Activated CD8-positive, alpha-beta memory T cell treated with anti-CD3 and anti-CD28 coated beads for 36 hours (primary cell): ENCODE measurements around the gene ADAMTS4. TPM values are rescaled to one million over a fixed set of nuclear protein-coding genes. Genes with fewer than 3 reads are reported as not detected.

Experiments
- CTCF ChIA-PET: fragments of 350-600 bp; sonication (Branson Sonifier 250); formaldehyde crosslinking; loops from one replicate; lab custom pipeline; 2021; ENCODE audit warnings: antibody characterized with exemption; lab: Charles Lee
- POLR2A ChIA-PET: fragments of 350-600 bp; sonication (Branson Sonifier 250); formaldehyde crosslinking; loops from one replicate; lab custom pipeline; 2021; ENCODE audit warnings: antibody characterized with exemption; lab: Charles Lee
- total RNA-seq, 2 experiments: library from RNA; stranded (reverse); gene quantifications; one replicate each; pipeline ENCODE4 v1.2.3, GENCODE V29; 2021

The ADAMTS4 gene
- total RNA-seq, 2 experiments from 2014 or later, result 0.27 to 0.69 TPM

DNA sequence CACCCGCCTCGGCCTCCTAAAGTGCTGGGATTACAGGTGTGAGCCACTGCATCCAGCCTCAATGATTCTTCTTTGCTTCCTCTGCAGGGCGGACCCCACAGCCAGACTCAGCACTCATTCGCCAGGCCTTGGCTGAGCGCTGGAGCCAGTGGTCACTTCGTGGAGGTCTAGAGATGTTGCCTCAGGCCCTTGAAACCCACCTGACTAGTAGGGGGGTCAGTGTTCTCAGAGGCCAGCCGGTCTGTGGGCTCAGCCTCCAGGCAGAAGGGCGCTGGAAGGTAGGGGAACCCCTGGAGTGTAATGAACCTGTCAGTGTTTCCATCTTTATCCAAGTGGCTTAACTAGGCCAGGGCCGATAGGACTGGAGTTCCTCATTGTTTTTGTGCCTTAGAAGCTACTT is 29.9 kb downstream of the ADAMTS4 start:
- CTCF ChIA-PET, result interaction anchor here (0.6 to 1.4 kb wide), 3 partner anchors 10 to 72 kb away, joined by 3 to 5 read pairs (median 4); partner anchors contain the start of genes UFC1 and USP21

DNA sequence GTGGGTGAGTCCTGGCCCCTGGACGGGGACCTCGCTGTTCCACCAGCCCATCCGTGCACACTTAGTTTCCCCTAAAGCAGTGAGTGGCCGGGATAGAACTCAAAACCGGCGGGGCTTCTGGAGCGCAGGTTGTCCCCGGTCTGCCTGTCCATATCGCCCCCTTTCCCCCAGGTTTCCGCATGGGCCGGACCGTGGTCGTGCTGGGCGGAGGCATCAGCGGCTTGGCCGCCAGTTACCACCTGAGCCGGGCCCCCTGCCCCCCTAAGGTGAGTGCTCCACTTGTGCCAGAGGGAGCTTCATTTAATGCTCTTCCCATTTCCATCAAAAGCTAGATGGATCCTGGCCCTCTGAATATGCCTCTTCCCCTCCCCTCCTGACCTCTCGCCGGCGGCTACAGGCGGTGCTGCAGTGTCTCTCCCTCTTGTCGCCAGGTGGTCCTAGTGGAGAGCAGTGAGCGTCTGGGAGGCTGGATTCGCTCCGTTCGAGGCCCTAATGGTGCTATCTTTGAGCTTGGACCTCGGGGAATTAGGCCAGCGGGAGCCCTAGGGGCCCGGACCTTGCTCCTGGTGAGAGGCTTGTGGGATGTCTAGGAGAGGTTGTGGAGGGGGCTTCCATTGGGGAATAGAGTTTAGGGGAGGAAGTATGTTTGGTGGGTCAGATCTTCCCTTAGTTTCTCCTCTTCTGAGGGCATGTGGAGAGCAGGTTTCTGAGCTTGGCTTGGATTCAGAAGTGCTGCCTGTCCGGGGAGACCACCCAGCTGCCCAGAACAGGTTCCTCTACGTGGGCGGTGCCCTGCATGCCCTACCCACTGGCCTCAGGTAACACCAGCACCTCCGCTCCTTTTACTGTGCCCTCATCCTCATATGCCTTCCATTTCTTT is 31.9 kb downstream of the ADAMTS4 start:
- ChIA-PET CTCF (interaction anchor here (0.6 to 2.7 kb wide), 15 partner anchors 9 to 273 kb away, joined by 3 to 16 read pairs (median 5); partner anchors contain the start of genes B4GALT3, DEDD, NDUFS2 and NIT1), POLR2A (interaction anchor here (0.5 to 2.6 kb wide), 10 partner anchors 8 to 59 kb away, joined by 3 to 21 read pairs (median 4); partner anchors contain the start of genes NDUFS2, NIT1, PFDN2 and TOMM40L)

More for the DNA sequence above, 29.9 kb downstream of the ADAMTS4 start:
- POLR2A ChIA-PET, result no interaction called here

DNA sequence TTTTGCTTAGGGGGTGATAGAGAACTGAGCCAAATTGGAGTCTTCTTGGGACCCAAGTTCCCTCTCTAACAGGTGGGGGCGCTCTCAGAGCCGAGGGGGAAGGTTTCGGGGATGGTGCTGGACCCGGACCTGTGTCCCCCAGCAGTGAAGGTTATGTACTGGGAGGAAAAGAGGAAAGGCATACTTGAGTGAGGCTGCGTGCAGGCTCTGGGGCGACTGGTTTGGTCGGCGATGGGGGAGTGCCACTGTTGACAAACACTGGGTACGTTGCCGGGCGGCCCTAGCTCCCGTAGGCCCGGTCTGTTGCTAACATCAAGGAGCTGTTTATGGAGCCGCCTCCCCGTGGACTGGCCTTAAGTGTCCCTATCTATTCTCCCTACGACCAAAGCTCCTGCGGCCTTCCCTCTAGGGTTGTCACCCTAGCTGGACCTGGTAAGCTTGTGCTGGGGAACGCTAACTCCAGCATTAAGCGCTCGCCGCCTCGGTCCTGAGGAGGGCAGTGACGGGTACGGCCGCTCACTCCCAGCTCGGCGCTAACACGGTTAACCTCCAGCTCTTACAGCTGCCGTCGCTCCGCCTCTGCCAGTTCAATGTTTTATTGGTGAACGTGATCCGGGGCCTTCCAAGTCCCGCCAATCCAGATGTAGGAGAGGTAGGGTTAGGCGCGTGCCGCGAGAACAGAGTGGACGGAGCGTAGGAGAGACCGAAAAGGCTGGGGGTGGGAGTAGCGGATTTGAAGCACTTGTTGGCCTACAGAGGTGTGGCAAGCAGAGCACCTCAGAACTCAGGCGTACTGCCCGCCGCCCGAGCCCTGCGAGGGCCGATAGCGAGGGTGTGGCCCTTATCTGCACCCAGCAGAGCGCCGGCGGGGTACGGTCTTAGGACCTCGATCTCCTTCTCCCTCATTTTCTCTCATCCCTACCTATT is 32.8 kb downstream of the ADAMTS4 start, which contains the start of gene PPOX:
PPOX (plus strand) TSS at position 685 of the 927 bp plus-strand sequence. CDS start 422 bp downstream, outside the sequence.
- ChIA-PET POLR2A (interaction anchor here (0.5 to 2.6 kb wide), 10 partner anchors 8 to 443 kb away, joined by 3 to 21 read pairs (median 4); partner anchors contain the start of genes NDUFS2, NIT1, PFDN2 and TOMM40L), CTCF (interaction anchor here (1.1 to 2.7 kb wide), 13 partner anchors 8 to 216 kb away, joined by 3 to 16 read pairs (median 5); partner anchors contain the start of genes B4GALT3, DEDD, NIT1 and PFDN2)

DNA sequence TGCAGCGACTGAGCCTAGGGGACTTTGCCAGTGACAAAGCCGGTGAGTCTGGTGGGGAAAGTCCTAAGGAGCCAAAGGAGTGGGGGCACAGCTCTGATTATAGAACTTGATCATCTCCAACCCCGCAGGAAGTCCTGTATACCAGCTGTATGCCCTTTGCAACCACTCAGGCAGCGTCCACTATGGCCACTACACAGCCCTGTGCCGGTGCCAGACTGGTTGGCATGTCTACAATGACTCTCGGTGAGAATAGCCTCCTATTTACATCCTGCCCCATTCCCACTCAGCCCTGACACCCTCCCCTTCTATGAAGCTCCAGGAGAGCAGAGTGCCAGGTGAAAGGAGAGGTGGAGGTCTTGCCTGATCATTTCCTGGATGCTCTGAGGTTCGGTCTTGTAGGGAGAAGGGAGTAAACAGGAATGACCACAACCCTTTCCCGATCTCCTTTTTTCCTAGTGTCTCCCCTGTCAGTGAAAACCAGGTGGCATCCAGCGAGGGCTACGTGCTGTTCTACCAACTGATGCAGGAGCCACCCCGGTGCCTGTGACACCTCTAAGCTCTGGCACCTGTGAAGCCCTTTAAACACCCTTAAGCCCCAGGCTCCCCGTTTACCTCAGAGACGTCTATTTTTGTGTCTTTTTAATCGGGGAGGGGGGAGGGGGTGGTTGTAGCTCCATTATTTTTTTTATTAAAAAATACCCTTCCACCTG is 33.8 kb downstream of the ADAMTS4 start:
- ChIA-PET CTCF (interaction anchor here (1.1 to 2.7 kb wide), 11 partner anchors 8 to 217 kb away, joined by 3 to 16 read pairs (median 5); partner anchors contain the start of genes B4GALT3, DEDD, NIT1 and PFDN2), POLR2A (interaction anchor here (1.0 to 2.6 kb wide), 5 partner anchors 8 to 442 kb away, joined by 3 to 21 read pairs (median 4); partner anchors contain the start of genes NDUFS2, NIT1, PFDN2 and UFC1)

DNA sequence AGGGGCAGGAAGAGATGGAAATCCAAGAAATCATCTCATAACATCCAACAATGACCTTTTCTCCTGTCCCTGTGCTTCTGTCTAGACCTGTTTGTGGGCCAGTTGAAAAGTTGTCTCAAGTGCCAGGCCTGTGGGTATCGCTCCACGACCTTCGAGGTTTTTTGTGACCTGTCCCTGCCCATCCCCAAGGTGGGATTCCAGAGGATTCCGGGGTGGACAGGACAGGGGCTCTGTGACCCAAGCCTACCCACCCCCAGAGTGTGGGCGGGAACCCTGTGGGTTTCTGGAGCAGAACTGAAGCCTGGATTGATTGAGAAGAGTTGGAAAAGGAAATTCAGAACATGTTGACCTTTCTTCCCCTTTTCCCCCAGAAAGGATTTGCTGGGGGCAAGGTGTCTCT is 35.1 kb downstream of the ADAMTS4 start:
- POLR2A ChIA-PET, result no interaction called here
- CTCF ChIA-PET, result no interaction called here

DNA sequence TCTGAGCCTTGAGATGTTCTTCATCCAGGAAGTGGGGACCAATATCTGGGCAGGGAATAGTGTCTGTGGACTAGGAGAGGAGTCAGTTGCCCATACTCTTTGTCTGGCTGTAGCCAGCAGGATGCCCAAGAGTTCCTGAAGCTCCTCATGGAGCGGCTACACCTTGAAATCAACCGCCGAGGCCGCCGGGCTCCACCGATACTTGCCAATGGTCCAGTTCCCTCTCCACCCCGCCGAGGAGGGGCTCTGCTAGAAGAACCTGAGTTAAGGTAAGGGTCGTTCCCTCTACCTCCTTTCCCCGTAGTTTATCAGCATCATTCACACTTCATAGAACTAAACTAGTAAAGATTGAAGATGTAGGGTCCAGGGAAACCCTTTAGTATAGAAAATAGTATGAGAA is 36.0 kb downstream of the ADAMTS4 start:
- CTCF ChIA-PET, result interaction anchor here (1.7 kb wide), 1 partner anchor 9 kb away, joined by 4 read pairs; no protein-coding TSS in a partner anchor
- POLR2A ChIA-PET, result interaction anchor here (0.6 kb wide), 1 partner anchor 15 kb away, joined by 4 read pairs; no protein-coding TSS in a partner anchor

DNA sequence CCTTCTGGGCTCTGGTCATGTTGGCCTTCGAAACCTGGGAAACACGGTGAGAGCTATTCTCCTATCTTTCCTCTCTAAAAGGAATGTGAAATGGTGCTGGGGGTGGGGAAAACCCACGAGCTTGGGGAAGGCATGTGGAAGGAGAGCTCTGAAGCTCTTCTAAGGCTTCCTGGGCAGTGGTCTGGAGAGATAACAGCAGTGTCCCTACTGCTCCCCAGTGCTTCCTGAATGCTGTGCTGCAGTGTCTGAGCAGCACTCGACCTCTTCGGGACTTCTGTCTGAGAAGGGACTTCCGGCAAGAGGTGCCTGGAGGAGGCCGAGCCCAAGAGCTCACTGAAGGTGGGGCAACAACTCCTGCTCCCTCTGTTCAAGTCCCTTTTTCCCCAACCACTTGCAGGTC is 36.8 kb downstream of the ADAMTS4 start:
- ChIA-PET POLR2A (interaction anchor here (0.6 kb wide), 2 partner anchors 15 to 23 kb away, joined by 4 to 6 read pairs; no protein-coding TSS in a partner anchor), CTCF (interaction anchor here (1.7 kb wide), 1 partner anchor 10 kb away, joined by 4 read pairs; no protein-coding TSS in a partner anchor)

DNA sequence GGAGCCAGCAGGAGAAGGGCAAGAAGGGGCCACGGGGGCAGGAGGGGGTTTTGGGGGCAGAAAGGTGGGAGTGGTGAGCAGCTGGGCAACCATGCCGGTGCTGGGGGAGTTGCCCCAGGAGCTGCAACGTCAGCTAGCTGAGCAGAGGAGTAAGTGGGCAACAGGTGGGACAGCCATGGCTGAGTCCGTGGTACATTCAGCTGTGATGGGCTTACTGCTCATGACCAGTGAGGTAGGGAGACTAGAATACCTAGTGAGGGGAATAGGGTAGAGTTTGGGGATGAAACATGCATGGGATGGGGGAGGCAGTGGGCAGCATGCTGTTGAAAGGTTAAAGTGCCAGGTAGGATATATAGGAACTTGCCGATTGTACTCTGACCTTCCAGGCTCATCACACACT is 37.2 kb downstream of the ADAMTS4 start:
- ChIA-PET POLR2A (interaction anchor here (0.6 kb wide), 2 partner anchors 24 to 68 kb away, joined by 6 to 7 read pairs; no protein-coding TSS in a partner anchor), CTCF (interaction anchor here (1.7 kb wide), 1 partner anchor 10 kb away, joined by 4 read pairs; no protein-coding TSS in a partner anchor)

DNA sequence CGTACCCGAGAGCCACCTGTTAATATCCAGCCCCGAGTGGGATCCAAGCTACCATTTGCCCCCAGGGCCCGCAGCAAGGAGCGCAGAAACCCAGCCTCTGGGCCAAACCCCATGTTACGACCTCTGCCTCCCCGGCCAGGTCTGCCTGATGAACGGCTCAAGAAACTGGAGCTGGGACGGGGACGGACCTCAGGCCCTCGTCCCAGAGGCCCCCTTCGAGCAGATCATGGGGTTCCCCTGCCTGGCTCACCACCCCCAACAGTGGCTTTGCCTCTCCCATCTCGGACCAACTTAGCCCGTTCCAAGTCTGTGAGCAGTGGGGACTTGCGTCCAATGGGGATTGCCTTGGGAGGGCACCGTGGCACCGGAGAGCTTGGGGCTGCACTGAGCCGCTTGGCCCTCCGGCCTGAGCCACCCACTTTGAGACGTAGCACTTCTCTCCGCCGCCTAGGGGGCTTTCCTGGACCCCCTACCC is 38.1 kb downstream of the ADAMTS4 start:
- CTCF ChIA-PET, result interaction anchor here (0.6 kb wide), 1 partner anchor 223 kb away, joined by 3 read pairs; no protein-coding TSS in a partner anchor
- POLR2A ChIA-PET, result interaction anchor here (0.6 kb wide), 1 partner anchor 69 kb away, joined by 7 read pairs; no protein-coding TSS in a partner anchor

DNA sequence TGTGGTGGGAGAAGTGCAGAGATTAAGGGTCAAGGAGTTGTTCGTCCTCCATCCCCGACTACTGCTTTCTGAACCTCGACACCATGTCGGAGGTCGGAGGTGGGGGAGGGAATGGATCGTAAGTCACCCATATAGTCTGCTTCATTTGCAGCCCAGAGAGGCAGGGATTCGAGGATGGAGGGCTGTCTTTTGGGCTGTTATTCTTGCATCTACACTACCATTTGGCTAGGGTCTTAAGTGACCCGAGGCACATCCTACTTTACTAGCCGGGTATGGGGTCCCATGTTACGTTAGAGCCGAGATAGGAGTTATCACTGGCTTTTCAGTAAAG is 39.0 kb downstream of the ADAMTS4 start:
- POLR2A ChIA-PET, result no interaction called here
- CTCF ChIA-PET, result interaction anchor here (1.5 kb wide), 1 partner anchor 9 kb away, joined by 4 read pairs; no protein-coding TSS in a partner anchor

DNA sequence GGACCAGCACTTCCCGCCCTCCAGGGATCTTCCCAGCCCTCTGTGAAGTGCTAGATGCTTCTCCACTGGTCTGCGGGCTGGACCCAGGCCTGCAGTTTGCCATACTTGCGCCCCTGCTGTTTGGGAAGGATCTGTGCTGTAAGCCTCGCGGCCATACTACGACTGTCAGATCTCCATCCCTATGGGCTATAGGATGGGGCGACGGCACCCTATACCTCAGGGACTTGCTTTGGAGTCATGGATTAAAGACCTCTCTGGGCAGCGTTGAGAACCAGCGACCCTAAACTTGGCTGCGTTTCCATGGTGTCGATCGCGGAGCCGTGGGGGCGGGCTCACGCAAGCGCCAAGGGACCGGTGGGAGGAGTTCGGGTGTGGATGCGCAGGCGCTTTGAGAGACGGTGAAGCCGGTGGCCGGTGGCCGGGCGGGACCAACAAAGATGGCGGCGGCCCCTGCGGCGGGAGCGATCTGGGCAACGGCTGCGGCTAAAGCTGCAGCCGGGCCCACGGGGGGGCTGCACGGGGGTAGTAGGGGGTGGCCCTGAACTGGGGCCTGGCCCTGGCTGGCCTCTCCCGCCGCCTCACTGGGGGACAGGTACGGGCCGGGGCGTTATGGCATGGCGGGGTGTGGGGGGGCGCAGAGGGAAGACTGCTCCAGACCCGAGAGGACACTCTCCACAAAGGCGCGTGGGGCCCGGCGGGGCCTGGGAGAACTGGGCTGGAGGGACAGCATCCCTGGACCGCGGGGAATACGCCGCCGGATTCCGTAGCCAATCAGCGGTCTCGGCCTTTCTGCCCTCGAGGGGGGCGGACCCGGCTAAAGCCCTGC is 39.6 kb downstream of the ADAMTS4 start, which contains the start of gene USP21:
USP21 (plus strand) TSS at position 414 of the 826 bp plus-strand sequence. CDS start 1,141 bp downstream, outside the sequence.
- ChIA-PET CTCF (interaction anchor here (1.5 kb wide), 1 partner anchor 10 kb away, joined by 4 read pairs; no protein-coding TSS in a partner anchor), POLR2A (no interaction called here)

DNA sequence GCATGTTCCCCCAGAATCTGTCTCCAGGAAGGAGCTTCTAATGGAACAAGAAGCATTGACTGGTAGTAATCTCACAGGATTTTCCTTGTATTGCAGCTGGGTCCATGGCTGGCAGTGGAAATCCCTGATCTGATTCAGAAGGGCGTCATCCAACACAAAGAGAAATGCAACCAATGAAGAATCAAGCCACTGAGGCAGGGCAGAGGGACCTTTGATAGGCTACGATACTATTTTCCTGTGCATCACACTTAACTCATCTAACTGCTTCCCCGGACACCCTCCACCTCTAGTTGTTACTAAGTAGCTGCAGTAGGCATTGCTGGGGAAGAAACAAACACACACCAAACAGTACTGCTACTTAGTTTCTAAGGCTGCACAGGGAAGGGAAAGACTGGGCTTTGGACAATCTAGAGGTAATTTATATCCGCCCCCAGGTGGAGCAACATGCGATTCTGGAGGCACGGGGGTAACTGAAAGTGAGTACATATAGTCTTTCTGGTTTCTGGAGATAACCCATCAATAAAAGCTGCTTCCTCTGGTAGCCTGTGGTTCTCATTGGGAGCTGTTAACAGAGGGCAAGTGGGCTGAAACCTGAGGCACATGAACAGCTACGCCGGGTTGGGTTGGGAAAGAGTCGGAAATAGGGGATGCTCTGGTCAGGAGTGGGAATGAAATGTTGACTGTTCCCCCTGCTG is 40.4 kb downstream of the ADAMTS4 start:
- CTCF ChIA-PET, result interaction anchor here (0.6 to 1.5 kb wide), 5 partner anchors 8 to 87 kb away, joined by 3 to 4 read pairs (median 4); partner anchors contain the start of gene PPOX
- POLR2A ChIA-PET, result interaction anchor here (0.5 to 0.7 kb wide), 2 partner anchors 67 to 230 kb away, joined by 4 read pairs; partner anchors contain the start of gene TOMM40L

DNA sequence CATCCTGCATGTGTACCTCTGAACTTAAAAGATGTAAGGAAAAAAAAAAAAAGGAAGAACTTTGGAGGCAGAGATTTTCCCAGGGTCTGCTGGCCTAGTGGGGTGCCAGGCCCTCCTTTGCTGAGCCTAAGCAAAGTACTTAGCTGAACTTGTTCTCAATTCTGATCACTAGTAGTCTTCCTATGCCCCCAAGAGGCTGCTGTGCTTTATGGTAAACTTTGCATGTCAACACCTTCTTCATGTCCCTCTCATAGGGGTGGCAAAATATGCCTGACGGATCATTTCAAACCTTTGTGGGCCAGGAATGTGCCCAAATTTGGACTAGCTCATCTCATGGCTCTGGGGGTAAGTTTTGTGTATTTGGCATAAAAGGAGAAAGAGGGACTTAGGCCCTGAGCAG is 41.0 kb downstream of the ADAMTS4 start:
- POLR2A ChIA-PET, result interaction anchor here (0.5 to 1.1 kb wide), 3 partner anchors 8 to 231 kb away, joined by 4 read pairs; partner anchors contain the start of genes PPOX and TOMM40L
- CTCF ChIA-PET, result interaction anchor here (0.6 to 1.5 kb wide), 4 partner anchors 8 to 86 kb away, joined by 3 to 4 read pairs (median 4); partner anchors contain the start of gene PPOX

DNA sequence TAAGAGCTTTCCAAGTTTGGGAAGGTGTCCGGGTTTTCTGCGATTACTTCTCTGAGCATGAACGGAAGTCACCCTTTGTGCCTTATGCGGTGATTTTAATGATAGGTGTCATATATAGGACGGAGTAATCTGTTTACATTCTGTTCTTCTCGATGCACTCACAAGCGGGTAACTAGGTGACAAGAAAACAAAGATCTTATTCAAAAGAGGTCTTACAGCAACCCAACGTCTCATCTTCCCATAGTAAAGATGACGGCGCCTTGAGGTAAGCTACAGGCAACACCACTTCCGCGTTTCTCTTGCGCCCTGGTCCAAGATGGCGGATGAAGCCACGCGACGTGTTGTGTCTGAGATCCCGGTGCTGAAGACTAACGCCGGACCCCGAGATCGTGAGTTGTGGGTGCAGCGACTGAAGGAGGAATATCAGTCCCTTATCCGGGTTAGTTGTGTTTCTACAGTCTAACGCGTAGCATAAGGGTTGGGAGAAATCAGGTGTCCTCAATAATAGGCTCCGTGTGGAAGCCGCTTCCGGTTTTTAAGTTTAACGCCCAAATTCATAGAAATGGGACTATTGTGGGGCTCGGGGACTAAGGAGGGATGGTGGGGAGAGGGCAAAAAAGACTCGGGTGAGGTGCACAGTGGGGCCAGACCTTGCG is 45.0 kb downstream of the ADAMTS4 start, which contains the start of gene UFC1:
UFC1 (plus strand) TSS at position 297 of the 656 bp plus-strand sequence; CDS start at position 317, 20 bp downstream.
- CTCF ChIA-PET, result interaction anchor here (1.0 to 2.1 kb wide), 3 partner anchors 12 to 72 kb away, joined by 3 to 10 read pairs (median 5); partner anchors contain the start of genes PPOX and TOMM40L
- POLR2A ChIA-PET, result interaction anchor here (0.5 to 3.0 kb wide), 5 partner anchors 12 to 72 kb away, joined by 3 to 21 read pairs (median 6); partner anchors contain the start of genes B4GALT3, NIT1, PFDN2 and PPOX
